GM18498 (cell line): ENCODE data around the gene HOXA11.

Source experiments
- ATAC-seq: cut with Tn5 transposase; IDR thresholded peaks from one replicate; pipeline ENCODE4 v1.9.1; 2021; ENCODE audit warnings: mild to moderate bottlenecking, moderate library complexity; ENCODE audit not compliant: unreplicated experiment

The HOXA11 gene

GRCh38 chr7:27182285-27182841 is 2.7 kb downstream of the HOXA11 start:
- no peak for ATAC-seq

- ATAC-seq = no peak
Measured at GRCh38 chr7:27181795-27182275, 3.2 kb downstream of the HOXA11 start.

GRCh38 chr7:27180431-27181420 is 4.3 kb downstream of the HOXA11 start:
- ATAC-seq = no peak

- ATAC-seq = no peak
Measured at GRCh38 chr7:27179503-27180430, 5.3 kb downstream of the HOXA11 start.

GRCh38 chr7:27179030-27179429 is 6.0 kb downstream of the HOXA11 start:
- ATAC-seq = no peak

GRCh38 chr7:27178366-27178765 is 6.7 kb downstream of the HOXA11 start:
- no peak for ATAC-seq

- ATAC-seq = no peak
Measured at GRCh38 chr7:27177795-27178320, 7.2 kb downstream of the HOXA11 start.

- no peak for ATAC-seq
Measured at GRCh38 chr7:27176962-27177794, 7.9 kb downstream of the HOXA11 start.

GRCh38 chr7:27176524-27176845 is 8.5 kb downstream of the HOXA11 start:
- no peak for ATAC-seq

GRCh38 chr7:27175626-27176523 is 9.2 kb downstream of the HOXA11 start:
- no peak for ATAC-seq

GRCh38 chr7:27174874-27175625 is 10.0 kb downstream of the HOXA11 start:
- ATAC-seq = no peak

- no peak for ATAC-seq
Measured at GRCh38 chr7:27173956-27174873, 10.8 kb downstream of the HOXA11 start, which contains the start of gene HOXA10. Gene HOXA10 (minus strand): TSS chr7:27174320. CDS start chr7:27174306, 14 bp downstream.

- ATAC-seq = no peak
Measured at GRCh38 chr7:27173511-27173955, 11.5 kb downstream of the HOXA11 start.

GRCh38 chr7:27172823-27173510 is 12.1 kb downstream of the HOXA11 start:
- no peak for ATAC-seq

- ATAC-seq = no peak
Measured at GRCh38 chr7:27172315-27172774, 12.7 kb downstream of the HOXA11 start.

- no peak for ATAC-seq
Measured at GRCh38 chr7:27171637-27172314, 13.3 kb downstream of the HOXA11 start.
